NCI-H510A (cell line): ENCODE data around the gene PCDHGB5.
"Not testable (repeated sequence)": the region's sequence is repeated elsewhere in the genome, so short reads cannot be mapped to it uniquely, and the experiment has no call there.

Experiments
- DNase-seq: peaks from one replicate; lab custom pipeline; 2025; lab: John Stamatoyannopoulos, UW

The PCDHGB5 gene

DNA sequence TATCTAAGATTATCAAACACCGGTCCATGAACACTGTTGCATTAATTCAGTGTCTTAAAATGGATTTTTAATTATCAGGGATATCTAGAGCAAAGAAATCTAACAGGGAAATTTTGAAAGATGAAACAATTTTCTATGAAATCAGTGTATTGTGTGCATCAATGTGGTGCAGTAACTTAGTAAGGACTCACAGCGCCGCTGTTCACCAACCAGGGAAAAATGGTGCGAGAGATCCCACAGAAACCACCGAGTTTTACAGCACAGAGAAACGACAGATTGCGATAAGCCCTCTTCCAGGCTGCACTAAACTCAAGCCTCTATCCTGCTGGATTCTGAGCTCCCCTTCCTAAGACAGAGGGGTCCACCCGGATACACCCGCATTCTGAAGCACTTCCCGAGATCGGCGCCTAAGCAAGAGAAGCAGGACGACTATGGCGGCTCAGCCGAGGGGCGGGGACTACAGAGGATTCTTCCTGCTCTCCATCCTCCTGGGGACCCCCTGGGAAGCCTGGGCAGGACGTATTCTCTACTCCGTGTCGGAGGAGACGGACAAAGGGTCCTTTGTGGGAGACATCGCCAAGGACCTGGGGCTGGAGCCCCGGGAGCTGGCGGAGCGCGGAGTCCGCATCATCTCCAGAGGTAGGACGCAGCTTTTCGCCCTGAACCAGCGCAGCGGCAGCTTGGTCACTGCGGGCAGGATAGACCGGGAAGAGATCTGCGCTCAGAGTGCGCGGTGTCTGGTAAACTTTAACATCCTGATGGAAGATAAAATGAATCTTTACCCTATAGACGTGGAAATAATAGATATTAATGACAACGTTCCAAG, 15.1 kb upstream of the PCDHGB5 start, which contains the start of gene PCDHGA7:
PCDHGA7 (plus strand) TSS at position 274 of the 826 bp plus-strand sequence; CDS start at position 432, 158 bp downstream.
- DNase-seq, result no peak

DNA sequence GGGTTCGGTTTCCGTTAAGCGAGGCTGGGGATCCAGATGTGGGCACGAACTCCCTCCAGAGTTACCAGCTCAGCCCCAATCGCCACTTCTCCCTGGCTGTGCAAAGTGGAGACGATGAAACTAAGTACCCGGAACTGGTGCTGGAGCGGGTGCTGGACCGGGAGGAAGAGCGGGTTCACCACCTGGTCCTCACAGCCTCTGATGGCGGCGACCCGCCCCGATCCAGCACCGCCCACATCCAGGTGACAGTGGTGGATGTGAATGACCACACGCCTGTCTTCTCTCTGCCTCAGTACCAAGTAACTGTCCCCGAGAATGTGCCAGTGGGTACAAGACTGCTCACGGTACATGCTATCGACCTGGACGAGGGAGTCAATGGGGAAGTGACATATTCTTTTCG, 14.4 kb upstream of the PCDHGB5 start:
- no peak for DNase-seq

DNA sequence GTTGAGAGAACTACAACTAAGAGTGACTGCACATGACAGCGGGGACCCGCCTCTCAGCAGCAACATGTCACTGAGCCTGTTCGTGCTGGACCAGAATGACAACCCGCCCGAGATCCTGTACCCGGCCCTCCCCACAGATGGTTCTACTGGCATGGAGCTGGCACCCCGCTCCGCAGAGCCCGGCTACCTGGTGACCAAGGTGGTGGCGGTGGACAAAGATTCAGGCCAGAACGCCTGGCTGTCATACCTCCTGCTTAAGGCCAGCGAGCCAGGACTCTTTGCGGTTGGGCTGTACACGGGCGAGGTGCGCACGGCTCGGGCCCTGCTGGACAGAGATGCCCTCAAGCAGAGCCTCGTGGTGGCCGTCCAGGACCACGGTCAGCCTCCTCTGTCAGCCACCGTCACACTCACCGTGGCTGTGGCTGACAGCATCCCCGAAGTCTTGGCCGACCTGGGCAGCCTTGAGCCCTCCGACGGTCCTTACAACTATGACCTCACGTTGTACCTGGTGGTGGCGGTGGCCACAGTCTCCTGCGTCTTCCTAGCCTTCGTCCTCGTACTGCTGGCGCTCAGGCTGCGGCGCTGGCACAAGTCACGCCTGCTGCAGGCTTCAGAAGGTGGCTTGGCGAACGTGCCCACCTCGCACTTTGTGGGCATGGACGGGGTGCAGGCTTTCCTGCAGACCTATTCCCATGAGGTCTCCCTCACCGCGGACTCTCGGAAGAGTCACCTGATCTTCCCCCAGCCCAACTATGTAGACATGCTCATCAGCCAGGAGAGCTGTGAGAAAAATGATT, 13.1 kb upstream of the PCDHGB5 start:
- no peak for DNase-seq

DNA sequence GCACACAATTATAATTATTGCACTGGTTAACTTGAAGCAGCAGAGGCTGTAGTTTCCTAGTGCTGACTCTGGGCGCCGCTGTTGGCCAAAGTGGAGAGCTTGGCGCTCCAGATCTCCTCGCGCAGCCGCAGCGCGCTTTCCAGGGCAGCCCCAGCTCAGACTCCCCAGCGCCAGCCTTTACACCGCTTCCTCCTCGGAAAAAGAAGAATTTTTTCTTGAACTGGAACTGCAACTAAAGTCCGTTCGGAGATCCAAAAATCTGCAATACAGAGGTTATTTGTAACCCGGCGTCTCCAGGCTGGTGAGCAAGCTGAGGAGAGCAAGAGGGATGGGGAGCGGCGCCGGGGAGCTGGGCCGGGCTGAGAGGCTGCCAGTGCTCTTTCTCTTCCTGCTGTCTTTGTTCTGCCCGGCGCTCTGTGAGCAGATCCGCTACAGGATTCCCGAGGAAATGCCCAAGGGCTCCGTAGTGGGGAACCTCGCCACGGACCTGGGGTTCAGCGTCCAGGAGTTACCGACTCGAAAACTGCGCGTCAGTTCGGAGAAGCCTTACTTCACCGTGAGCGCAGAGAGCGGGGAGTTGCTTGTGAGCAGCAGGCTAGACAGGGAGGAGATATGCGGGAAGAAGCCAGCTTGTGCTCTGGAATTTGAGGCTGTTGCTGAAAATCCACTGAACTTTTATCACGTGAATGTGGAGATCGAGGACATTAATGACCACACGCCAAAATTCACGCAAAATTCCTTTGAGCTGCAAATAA, 10.0 kb upstream of the PCDHGB5 start, which contains the start of gene PCDHGB4:
PCDHGB4 (plus strand) TSS at position 142 of the 755 bp plus-strand sequence; CDS start at position 329, 187 bp downstream.
- DNase-seq, result not testable (repeated sequence)

DNA sequence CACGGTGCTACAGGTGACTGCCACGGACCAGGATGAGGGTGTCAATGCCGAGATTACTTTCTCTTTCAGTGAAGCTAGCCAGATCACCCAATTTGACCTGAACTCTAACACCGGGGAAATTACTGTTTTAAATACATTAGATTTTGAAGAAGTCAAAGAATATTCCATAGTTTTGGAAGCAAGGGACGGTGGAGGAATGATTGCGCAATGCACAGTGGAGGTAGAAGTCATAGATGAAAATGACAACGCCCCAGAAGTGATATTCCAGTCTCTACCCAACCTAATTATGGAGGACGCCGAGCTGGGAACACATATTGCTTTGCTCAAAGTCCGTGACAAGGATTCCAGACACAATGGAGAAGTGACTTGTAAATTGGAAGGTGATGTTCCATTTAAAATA, 9.1 kb upstream of the PCDHGB5 start:
- DNase-seq, result no peak

DNA sequence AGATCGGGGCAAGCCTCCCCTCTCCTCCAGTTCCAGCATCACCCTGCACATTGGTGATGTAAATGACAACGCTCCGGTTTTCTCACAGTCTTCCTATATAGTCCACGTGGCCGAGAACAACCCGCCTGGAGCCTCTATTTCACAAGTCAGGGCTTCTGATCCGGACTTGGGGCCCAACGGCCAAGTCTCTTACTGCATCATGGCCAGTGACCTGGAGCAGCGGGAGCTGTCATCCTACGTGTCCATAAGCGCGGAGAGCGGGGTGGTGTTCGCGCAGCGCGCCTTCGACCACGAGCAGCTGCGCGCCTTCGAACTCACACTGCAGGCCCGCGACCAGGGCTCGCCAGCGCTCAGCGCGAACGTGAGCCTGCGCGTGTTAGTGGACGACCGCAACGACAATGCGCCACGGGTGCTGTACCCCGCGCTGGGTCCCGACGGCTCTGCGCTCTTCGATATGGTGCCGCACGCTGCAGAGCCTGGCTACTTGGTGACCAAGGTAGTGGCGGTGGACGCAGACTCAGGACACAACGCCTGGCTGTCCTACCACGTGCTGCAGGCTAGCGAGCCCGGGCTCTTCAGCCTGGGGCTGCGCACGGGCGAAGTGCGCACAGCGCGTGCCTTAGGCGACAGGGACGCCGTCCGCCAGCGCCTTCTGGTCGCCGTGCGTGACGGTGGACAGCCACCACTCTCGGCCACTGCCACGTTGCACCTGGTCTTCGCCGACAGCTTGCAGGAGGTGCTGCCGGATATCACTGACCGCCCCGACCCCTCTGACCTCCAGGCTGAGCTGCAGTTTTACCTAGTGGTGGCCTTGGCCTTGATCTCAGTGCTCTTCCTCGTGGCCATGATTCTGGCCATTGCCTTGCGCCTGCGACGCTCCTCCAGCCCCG, 8.3 kb upstream of the PCDHGB5 start:
- no peak for DNase-seq

DNA sequence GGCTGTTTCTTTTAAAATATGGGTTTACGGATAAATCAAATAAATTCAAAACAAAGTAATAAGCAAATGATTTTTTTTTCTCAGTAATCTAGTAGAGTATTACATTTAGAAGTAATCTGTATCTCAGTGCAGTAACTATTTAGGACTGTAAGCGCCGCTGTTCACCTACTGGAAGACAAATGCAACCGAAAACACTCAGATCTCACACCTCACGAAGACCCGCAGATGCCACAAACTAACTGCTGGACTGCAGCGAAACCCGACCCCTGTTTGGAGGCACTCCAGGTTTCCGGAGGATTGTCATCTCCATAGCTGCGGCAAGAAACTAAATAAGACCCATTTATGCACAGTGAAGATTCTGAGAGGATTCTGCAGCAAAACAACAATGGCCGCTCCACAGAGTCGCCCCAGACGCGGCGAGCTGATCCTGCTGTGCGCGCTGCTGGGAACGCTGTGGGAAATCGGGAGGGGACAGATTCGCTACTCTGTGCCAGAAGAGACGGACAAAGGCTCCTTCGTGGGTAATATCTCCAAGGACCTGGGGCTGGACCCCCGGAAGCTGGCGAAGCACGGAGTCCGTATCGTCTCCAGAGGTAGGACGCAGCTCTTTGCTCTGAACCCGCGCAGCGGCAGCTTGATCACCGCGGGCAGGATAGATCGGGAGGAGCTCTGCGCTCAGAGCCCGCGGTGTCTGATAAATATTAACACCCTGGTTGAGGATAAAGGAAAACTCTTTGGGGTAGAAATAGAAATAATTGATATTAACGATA, 5.1 kb upstream of the PCDHGB5 start, which contains the start of gene PCDHGA8:
PCDHGA8 (plus strand) TSS at position 205 of the 770 bp plus-strand sequence; CDS start at position 386, 181 bp downstream.
- no peak for DNase-seq

DNA sequence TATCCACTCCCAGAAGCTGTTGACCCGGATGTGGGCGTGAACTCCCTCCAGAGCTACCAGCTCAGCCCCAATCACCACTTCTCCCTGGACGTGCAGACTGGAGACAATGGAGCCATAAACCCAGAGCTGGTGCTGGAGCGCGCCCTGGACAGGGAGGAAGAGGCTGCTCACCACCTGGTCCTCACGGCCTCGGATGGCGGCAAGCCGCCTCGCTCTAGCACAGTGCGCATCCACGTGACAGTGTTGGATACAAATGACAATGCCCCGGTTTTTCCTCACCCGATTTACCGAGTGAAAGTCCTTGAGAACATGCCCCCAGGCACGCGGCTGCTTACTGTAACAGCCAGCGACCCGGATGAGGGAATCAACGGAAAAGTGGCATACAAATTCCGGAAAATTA, 4.5 kb upstream of the PCDHGB5 start:
- DNase-seq, result no peak

DNA sequence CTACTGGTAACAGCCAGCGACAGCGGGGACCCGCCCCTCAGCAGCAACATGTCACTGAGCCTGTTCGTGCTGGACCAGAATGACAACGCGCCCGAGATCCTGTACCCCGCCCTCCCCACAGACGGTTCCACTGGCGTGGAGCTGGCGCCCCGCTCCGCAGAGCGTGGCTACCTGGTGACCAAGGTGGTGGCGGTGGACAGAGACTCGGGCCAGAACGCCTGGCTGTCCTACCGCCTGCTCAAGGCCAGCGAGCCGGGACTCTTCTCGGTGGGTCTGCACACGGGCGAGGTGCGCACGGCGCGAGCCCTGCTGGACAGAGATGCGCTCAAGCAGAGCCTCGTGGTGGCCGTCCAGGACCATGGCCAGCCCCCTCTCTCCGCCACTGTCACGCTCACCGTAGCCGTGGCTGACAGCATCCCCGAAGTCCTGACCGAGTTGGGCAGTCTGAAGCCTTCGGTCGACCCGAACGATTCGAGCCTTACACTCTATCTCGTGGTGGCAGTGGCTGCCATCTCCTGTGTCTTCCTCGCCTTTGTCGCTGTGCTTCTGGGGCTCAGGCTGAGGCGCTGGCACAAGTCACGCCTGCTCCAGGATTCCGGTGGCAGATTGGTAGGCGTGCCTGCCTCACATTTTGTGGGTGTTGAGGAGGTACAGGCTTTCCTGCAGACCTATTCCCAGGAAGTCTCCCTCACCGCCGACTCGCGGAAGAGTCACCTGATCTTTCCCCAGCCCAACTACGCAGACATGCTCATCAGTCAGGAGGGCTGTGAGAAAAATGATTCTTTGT, 3.2 kb upstream of the PCDHGB5 start:
- not testable (repeated sequence) for DNase-seq

DNA sequence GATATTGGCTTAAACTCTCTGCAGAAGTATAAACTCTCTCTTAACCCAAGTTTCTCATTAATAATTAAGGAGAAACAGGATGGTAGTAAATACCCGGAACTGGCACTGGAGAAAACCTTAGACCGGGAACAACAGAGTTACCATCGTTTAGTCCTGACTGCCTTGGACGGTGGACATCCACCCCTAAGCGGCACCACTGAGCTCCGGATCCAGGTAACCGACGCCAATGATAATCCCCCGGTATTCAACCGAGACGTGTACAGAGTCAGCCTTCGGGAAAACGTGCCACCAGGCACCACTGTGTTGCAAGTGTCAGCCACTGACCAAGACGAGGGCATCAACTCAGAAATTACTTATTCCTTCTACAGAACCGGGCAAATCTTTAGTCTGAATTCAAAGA, 861 bp downstream of the PCDHGB5 start:
- no peak for DNase-seq

DNA sequence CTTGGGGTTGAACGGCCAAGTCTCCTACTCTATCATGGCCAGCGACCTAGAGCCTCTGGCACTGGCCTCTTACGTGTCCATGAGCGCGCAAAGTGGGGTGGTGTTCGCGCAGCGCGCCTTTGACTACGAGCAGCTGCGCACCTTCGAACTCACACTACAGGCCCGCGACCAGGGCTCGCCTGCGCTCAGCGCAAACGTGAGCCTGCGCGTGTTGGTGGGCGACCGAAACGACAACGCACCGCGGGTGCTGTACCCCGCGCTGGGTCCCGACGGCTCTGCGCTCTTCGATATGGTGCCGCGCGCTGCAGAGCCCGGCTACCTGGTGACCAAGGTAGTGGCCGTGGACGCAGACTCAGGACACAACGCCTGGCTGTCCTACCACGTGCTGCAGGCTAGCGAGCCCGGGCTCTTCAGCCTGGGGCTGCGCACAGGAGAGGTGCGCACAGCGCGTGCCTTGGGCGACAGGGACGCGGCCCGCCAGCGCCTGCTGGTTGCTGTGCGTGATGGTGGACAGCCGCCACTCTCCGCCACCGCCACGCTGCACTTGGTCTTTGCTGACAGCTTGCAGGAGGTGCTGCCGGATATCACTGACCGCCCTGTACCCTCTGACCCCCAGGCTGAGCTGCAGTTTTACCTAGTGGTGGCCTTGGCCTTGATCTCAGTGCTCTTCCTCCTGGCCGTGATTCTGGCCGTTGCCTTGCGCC, 2.0 kb downstream of the PCDHGB5 start:
- DNase-seq, result no peak

DNA sequence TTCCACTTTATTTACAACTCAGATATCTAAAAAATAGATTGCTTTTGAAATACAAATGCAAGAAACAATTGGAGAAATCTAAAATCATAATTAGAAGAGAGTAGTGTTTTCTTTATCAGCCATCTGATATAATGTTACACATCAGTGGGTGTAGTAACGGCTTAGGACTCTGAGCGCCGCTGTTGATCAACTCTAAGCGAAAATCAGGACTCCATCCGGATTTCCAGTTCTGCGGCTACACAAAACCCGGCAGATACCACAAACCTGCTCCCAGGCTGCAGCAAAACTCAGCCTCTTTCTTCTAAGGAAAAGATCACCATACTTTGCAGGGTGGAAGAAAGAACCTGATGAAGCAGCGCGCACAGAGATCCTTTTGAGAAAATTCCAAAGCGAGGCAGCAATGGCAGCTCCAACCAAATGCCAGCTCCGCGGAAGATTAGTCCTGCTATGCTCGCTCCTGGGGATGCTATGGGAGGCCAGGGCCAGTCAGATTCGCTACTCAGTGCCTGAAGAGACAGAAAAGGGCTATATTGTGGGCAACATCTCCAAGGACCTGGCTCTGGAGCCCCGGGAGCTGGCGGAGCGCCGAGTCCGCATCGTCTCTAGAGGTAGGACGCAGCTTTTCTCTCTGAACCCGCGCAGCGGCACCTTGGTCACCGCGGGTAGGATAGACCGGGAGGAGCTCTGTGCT, 5.0 kb downstream of the PCDHGB5 start, which contains the start of gene PCDHGA9:
PCDHGA9 (plus strand) TSS at position 226 of the 691 bp plus-strand sequence; CDS start at position 401, 175 bp downstream.
- no peak for DNase-seq

DNA sequence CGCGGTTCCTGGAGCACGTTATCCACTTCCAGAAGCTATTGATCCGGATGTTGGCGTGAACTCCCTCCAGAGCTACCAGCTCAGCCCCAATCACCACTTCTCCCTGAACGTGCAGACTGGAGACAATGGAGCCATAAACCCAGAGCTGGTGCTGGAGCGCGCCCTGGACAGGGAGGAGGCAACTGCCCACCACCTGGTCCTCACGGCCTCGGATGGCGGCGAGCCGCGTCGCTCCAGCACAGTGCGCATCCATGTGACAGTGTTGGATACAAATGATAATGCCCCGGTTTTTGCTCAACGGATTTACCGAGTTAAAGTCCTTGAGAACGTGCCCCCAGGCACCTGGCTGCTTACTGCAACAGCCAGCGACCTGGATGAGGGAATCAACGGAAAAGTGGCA, 5.6 kb downstream of the PCDHGB5 start:
- no peak for DNase-seq

DNA sequence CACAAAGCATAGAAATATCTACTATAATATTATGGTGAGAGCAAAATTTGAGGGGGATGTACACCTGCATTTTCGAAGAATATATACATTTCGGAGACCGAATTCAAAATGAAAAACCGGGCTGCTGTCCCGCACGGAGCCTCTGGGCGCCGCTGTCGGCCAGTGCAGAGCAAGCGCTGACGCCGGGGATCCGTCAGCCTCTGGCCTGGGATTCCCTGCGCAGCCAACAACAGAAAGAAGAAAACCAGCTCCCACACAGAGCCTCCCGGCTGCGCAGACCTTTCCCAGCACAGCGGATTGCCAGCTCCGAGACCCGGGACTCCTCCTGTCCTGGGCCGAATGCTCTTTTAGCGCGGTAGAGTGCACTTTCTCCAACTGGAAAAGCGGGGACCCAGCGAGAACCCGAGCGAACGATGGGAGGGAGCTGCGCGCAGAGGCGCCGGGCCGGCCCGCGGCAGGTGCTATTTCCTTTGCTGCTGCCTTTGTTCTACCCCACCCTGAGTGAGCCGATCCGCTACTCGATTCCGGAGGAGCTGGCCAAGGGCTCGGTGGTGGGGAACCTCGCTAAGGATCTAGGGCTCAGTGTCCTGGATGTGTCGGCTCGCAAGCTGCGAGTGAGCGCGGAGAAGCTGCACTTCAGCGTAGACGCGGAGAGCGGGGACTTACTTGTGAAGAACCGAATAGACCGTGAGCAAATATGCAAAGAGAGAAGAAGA, 10.2 kb downstream of the PCDHGB5 start, which contains the start of gene PCDHGB6:
PCDHGB6 (plus strand) TSS at position 232 of the 716 bp plus-strand sequence; CDS start at position 414, 182 bp downstream.
- not testable (repeated sequence) for DNase-seq

DNA sequence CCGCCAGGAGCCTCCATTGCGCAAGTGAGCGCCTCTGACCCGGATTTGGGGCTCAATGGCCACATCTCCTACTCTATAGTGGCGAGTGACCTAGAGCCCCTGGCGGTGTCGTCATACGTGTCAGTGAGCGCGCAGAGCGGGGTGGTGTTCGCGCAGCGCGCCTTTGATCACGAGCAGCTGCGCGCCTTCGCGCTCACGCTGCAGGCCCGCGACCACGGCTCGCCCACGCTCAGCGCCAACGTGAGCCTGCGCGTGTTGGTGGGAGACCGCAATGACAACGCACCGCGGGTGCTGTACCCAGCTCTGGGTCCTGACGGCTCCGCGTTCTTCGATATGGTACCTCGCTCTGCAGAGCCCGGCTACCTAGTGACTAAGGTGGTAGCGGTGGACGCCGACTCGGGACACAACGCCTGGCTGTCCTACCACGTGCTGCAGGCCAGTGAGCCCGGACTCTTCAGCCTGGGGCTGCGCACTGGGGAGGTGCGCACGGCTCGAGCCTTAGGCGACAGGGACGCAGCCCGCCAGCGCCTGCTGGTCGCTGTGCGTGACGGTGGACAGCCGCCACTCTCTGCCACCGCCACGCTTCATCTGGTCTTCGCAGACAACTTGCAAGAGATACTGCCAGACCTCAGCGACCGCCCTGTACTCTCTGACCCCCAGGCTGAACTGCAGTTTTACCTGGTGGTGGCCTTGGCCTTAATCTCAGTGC, 12.0 kb downstream of the PCDHGB5 start:
- DNase-seq, result no peak

DNA sequence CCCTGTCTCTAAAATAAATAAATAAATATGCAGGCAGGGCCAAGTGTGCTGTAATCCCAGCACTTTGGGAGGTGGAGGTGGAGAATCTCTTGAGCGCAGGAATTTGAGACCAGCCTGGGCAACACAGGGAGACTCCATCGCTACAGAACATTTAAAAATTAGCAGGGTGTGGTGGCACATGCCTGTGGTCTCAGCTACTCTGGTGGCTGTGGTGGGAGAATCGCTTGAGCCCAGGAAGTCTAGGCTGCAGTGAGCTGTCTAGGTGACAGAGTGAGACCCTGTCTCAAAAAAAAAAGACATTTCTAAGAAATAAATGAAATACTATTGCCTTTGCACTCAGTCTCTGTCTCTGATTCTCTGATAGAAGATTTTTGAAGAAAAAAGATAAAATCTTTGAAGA, 13.8 kb downstream of the PCDHGB5 start:
- DNase-seq, result no peak
